HepG2 (cell line): ENCODE data around the gene NEK5. TPM values are rescaled to one million over a fixed set of nuclear protein-coding genes. Genes with fewer than 3 reads are reported as not detected.

Experiments
- ATAC-seq: fragments of 200-7000 bp; cut with Tn5 transposase; 3 replicates; pipeline ENCODE4 v1.9.1; 2020; ENCODE audit warnings: mild to moderate bottlenecking, moderate library complexity
- BruUV-seq: library from RNA; stranded (reverse); fragments of 400-500 nt; replicated peaks from 2 replicates; lab custom pipeline; 2021; lab: Mats Ljungman, UMichigan
- CTCF ChIA-PET: fragments of 300-600 bp; formaldehyde crosslinking; extraction: SDS; loops from one replicate; lab custom pipeline; 2021; ENCODE audit warnings: low total read pairs, inconsistent platforms, low intra/inter-chr PET ratio; lab: Yijun Ruan, JAX
- POLR2A ChIA-PET: fragments of 350-600 bp; sonication (Branson Sonifier 250); formaldehyde crosslinking; loops from one replicate; lab custom pipeline; 2020; ENCODE audit warnings: antibody characterized with exemption, inconsistent platforms; lab: Yijun Ruan, JAX
- DNase-seq: peaks from one replicate; pipeline ENCODE4 v3.0.0-alpha.2; 2015; ENCODE audit warnings: low spot score
- FAIRE-seq: peaks from 3 replicates; lab custom pipeline; 2011; peaks lifted over from hg19 to GRCh38; lab: Jason Lieb, UNC
- H2AFZ ChIP-seq: one replicate; pipeline ENCODE4 v1.6.1; 2011; ENCODE audit warnings: low read length, inconsistent platforms
- H3K27ac ChIP-seq: fragments of 300-600 bp; 3 replicates; pipeline ENCODE4 v1.8.0; 2011; ENCODE audit warnings: mixed run types, mild to moderate bottlenecking, mixed read lengths, low read length, inconsistent platforms; ENCODE audit not compliant: insufficient read depth; ENCODE audit errors: extremely low read length
- H3K27me3 ChIP-seq, 2 experiments: fragments of 200-600 bp in 1 of 2; 2 replicates in 1 of 2; 3 replicates in 1 of 2; pipeline versions ENCODE4 v1.6.0 to v1.8.0; 2011; ENCODE audit warnings: low read length in 2 of 2, mild to moderate bottlenecking in 2 of 2, moderate library complexity in 2 of 2, inconsistent platforms in 1 of 2; ENCODE audit not compliant: insufficient read depth in 2 of 2, control insufficient read depth in 1 of 2
- H3K36me3 ChIP-seq, 2 experiments: fragments of 200-600 bp in 1 of 2; replicated peaks in 1 of 2; 2 replicates in 1 of 2; 3 replicates in 1 of 2; pipeline versions ENCODE4 v1.5.1 to v1.8.0; 2011; ENCODE audit warnings: low read length in 2 of 2, inconsistent platforms in 1 of 2; ENCODE audit not compliant: insufficient read depth in 2 of 2, control insufficient read depth in 1 of 2
- H3K4me1 ChIP-seq: 2 replicates; pipeline ENCODE4 v1.5.1; 2012; ENCODE audit warnings: low read length, inconsistent platforms; ENCODE audit not compliant: insufficient read depth
- H3K4me2 ChIP-seq: 2 replicates; pipeline ENCODE4 v1.6.0; 2011; ENCODE audit warnings: low read depth, low read length, inconsistent platforms
- H3K4me3 ChIP-seq, 3 experiments: fragments of 200-600 bp in 1 of 3; sonication (generic), shearing (Covaris generic) in 1 of 3; replicated peaks in 1 of 3; 2 replicates each; pipeline ENCODE4 v1.5.1; 2011 to 2016; ENCODE audit warnings: low read length in 3 of 3, inconsistent platforms in 2 of 3, low read depth in 2 of 3, mild to moderate bottlenecking in 2 of 3, control low read depth in 1 of 3, mixed read lengths in 1 of 3; ENCODE audit not compliant: insufficient read depth in 1 of 3
- H3K79me2 ChIP-seq: one replicate; pipeline ENCODE4 v1.6.1; 2011; ENCODE audit warnings: low read length, inconsistent platforms; ENCODE audit not compliant: insufficient read depth
- H3K9ac ChIP-seq: 2 replicates; pipeline ENCODE4 v1.6.0; 2011; ENCODE audit warnings: mild to moderate bottlenecking, low read depth, low read length, inconsistent platforms; ENCODE audit not compliant: insufficient read depth
- H3K9me3 ChIP-seq: 2 replicates; pipeline ENCODE4 v1.5.1; 2012; ENCODE audit warnings: mild to moderate bottlenecking, low read length
- H4K20me1 ChIP-seq: 2 replicates; pipeline ENCODE4 v1.6.0; 2011; ENCODE audit warnings: inconsistent platforms, mild to moderate bottlenecking, low read length, moderate library complexity; ENCODE audit not compliant: insufficient read depth
- DR1 ChIP-seq: sonication (generic); formaldehyde crosslinking; IDR thresholded peaks from 2 replicates; pipeline ENCODE4 v1.8.0; 2021; ENCODE audit warnings: mild to moderate bottlenecking, missing genetic modification reagents, inconsistent platforms
- FIP1L1 ChIP-seq: fragments of 200-400 bp; formaldehyde crosslinking; IDR thresholded peaks from 2 replicates; pipeline ENCODE4 v1.6.1; 2018; ENCODE audit warnings: low read depth, mild to moderate bottlenecking, low read length, moderate library complexity, borderline replicate concordance; ENCODE audit not compliant: insufficient read depth
- KLF6 ChIP-seq: IDR thresholded peaks from 2 replicates; pipeline ENCODE4 v1.8.0; 2016; ENCODE audit warnings: missing biosample characterization, missing genetic modification reagents
- KMT2B ChIP-seq: IDR thresholded peaks from 2 replicates; pipeline ENCODE4 v1.6.1; 2016; ENCODE audit warnings: missing genetic modification reagents, missing compliant biosample characterization
- MBD4 ChIP-seq: IDR thresholded peaks from 2 replicates; pipeline ENCODE4 v1.6.1; 2012; ENCODE audit warnings: low read length, inconsistent platforms, borderline replicate concordance
- MYC ChIP-seq: sonication (generic); formaldehyde crosslinking; IDR thresholded peaks from 2 replicates; pipeline ENCODE4 v1.9.0; 2021; ENCODE audit warnings: missing genetic modification reagents, borderline replicate concordance
- PHF20 ChIP-seq: sonication (generic); formaldehyde crosslinking; IDR thresholded peaks from 2 replicates; pipeline ENCODE4 v1.5.0; 2020; ENCODE audit warnings: mild to moderate bottlenecking, missing genetic modification reagents
- PRMT3 ChIP-seq: sonication (generic); formaldehyde crosslinking; IDR thresholded peaks from 2 replicates; pipeline ENCODE4 v1.8.1; 2022; ENCODE audit warnings: low read depth, mild to moderate bottlenecking, moderate library complexity, missing genetic modification reagents, borderline replicate concordance
- SOX6 ChIP-seq, 2 experiments: fragments of 450-650 bp in 1 of 2; sonication (generic) in 1 of 2; formaldehyde crosslinking in 1 of 2; IDR thresholded peaks; 2 replicates each; pipeline versions ENCODE4 v1.4.0 to v1.6.1; 2017 to 2020; ENCODE audit warnings: antibody characterized with exemption in 1 of 2, mild to moderate bottlenecking in 1 of 2, missing genetic modification reagents in 1 of 2
- U2AF2 ChIP-seq: fragments of 200-400 bp; formaldehyde crosslinking; IDR thresholded peaks from 2 replicates; pipeline ENCODE4 v1.6.1; 2017; ENCODE audit warnings: low read depth, mild to moderate bottlenecking, low read length
- XBP1 ChIP-seq: sonication (generic); formaldehyde crosslinking; IDR thresholded peaks from 2 replicates; pipeline ENCODE4 v1.5.0; 2020; ENCODE audit warnings: missing genetic modification reagents
- ZNF235 ChIP-seq: sonication (generic); formaldehyde crosslinking; IDR thresholded peaks from 2 replicates; pipeline ENCODE4 v1.8.1; 2023; ENCODE audit warnings: mild to moderate bottlenecking, missing genetic modification reagents, borderline replicate concordance
- ZNF605 ChIP-seq: sonication (generic); formaldehyde crosslinking; IDR thresholded peaks from 2 replicates; pipeline ENCODE4 v1.8.0; 2022; ENCODE audit warnings: mild to moderate bottlenecking, missing genetic modification reagents
- ZNF644 ChIP-seq: IDR thresholded peaks from 2 replicates; pipeline ENCODE4 v1.6.1; 2016; ENCODE audit warnings: low read depth
- WGBS: methylation state at CpG from one replicate; pipeline ENCODE4 v1.1.6; 2017; ENCODE audit warnings: low lambda C conversion rate; 5-methylcytosine and 5-hydroxymethylcytosine counted together
- in situ Hi-C: cut with HindIII; loops from 2 replicates; pipeline ENCODE4 v1.10.0; 2017; ENCODE audit warnings: low pct_unique_long_range_greater_than_20kb; ENCODE audit not compliant: extremely low pct_ligation_motif_present
- intact Hi-C: fragments of 100-400 bp; cut with micrococcal nuclease; formaldehyde crosslinking; loops from one replicate; pipeline ENCODE4 v1.10.0; 2022; ENCODE audit not compliant: unreplicated experiment
- polyA plus RNA-seq, 8 experiments: library from polyadenylated mRNA; depleted of rRNA in 3 of 8; stranded (reverse) in 7 of 8; unstranded in 1 of 8; fragments of >200 nt; fragmentation: Illumina TruSeq in 4 of 8; extraction: Trizol in 4 of 8; gene quantifications; 2 replicates each; pipeline versions ENCODE4 v1.2.1 to v1.2.3, GENCODE V29; 2011 to 2016; ENCODE audit warnings: low read depth in 4 of 8, missing spikeins in 1 of 8, mixed read lengths in 1 of 8; ENCODE audit not compliant: insufficient read depth in 1 of 8
- total RNA-seq, 5 experiments: library from RNA; depleted of rRNA; stranded (reverse); fragments of >200 nt; fragmentation: Illumina TruSeq; extraction: Trizol; gene quantifications; 2 replicates each; pipeline ENCODE4 v1.2.3, GENCODE V29; 2016; ENCODE audit warnings: low read depth in 1 of 5
- TF ChIP-seq, protein P1 (sequence below): sonication (generic); formaldehyde crosslinking; IDR thresholded peaks from 2 replicates; pipeline ENCODE4 v1.9.0; 2022; ENCODE audit warnings: low read depth, missing genetic modification reagents
- TF ChIP-seq, protein P2 (sequence below): sonication (generic); formaldehyde crosslinking; IDR thresholded peaks from 2 replicates; pipeline ENCODE4 v1.8.1; 2023; ENCODE audit warnings: mild to moderate bottlenecking, missing genetic modification reagents
- TF ChIP-seq, protein P3 (sequence below): sonication (generic); formaldehyde crosslinking; IDR thresholded peaks from 2 replicates; pipeline ENCODE4 v1.5.0; 2020; ENCODE audit warnings: missing genetic modification reagents
- TF ChIP-seq, protein P4 (sequence below): sonication (generic); formaldehyde crosslinking; IDR thresholded peaks from 2 replicates; pipeline ENCODE4 v1.8.0; 2022; ENCODE audit warnings: mild to moderate bottlenecking, missing genetic modification reagents, moderate library complexity

Gene NEK5
- total and polyA plus RNA-seq, 2 of the 13 experiments (the other 11 are each of a cell fraction or from before 2014, with no cell fraction given): 0.12 to 0.22 TPM

DNA sequence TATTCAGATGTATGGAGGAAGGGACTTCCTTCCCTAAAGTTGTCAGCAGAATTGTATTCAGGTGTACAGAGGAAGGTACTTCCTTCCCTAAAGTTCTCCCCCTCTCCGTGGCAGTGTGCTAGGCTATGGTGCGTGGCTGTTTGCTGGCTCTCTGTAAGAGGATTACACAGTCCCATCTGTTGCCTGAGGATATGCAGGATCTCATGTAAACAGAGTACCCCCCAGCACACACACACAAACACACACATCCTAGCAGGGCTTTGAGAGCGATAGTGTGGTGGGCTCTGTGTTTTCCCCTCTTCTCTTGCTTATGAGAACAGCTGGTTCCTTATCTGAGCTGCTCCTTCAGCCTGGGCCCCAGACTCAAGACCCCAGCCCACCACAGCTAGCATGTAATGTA, 10.3 kb downstream of the NEK5 start (continued):
- TF ChIP-seq, protein P1, sequence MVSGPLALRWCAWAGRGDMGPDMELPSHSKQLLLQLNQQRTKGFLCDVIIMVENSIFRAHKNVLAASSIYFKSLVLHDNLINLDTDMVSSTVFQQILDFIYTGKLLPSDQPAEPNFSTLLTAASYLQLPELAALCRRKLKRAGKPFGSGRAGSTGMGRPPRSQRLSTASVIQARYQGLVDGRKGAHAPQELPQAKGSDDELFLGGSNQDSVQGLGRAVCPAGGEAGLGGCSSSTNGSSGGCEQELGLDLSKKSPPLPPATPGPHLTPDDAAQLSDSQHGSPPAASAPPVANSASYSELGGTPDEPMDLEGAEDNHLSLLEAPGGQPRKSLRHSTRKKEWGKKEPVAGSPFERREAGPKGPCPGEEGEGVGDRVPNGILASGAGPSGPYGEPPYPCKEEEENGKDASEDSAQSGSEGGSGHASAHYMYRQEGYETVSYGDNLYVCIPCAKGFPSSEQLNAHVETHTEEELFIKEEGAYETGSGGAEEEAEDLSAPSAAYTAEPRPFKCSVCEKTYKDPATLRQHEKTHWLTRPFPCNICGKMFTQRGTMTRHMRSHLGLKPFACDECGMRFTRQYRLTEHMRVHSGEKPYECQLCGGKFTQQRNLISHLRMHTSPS (CRISPR knock-in tag): no peak
- no peak for TF ChIP-seq FIP1L1
- no peak for TF ChIP-seq XBP1 (CRISPR knock-in tag)
- no peak for TF ChIP-seq ZNF235 (CRISPR knock-in tag)
- no peak for TF ChIP-seq U2AF2
- no peak for TF ChIP-seq KMT2B
- TF ChIP-seq PHF20 (CRISPR knock-in tag): no peak
- TF ChIP-seq PRMT3: no peak
- TF ChIP-seq, protein P2, sequence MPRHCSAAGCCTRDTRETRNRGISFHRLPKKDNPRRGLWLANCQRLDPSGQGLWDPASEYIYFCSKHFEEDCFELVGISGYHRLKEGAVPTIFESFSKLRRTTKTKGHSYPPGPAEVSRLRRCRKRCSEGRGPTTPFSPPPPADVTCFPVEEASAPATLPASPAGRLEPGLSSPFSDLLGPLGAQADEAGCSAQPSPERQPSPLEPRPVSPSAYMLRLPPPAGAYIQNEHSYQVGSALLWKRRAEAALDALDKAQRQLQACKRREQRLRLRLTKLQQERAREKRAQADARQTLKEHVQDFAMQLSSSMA (CRISPR knock-in tag): no peak

DNA sequence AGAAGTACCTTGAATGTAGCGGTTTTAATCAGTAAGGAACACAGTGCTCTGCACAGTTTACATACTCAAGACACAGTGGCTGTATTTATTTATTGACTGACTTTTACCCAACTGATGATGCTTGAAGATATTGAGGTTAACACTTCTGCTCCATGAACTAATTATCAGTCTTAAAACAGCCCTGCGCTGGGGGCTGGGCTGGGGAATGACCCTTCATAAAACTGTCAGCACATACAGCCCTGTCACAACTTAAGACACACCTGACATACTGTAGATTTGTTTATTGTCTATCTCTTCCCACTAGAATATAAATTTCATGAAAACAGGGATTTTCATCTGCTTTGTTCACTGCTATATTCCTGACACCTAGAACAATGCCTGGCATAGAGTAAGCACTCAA, 10.8 kb downstream of the NEK5 start:
- Histone ChIP-seq H3K27me3 (no peaks in the 10 kb centered on the region), H3K9me3 (no peaks in the 10 kb centered on the region), H3K9ac (no peak overlapping the region), H3K4me2 (no peak overlapping the region), H3K79me2 (no peaks in the 10 kb centered on the region), H2AFZ (no peak overlapping the region), H3K4me1 (peaks cover 42% of the 10 kb centered on the region), H3K36me3 (no peaks in the 10 kb centered on the region), H3K27ac (no peak overlapping the region), H3K4me3 (no peak overlapping the region), H4K20me1 (no peaks in the 10 kb centered on the region)
- FAIRE-seq (no peak), DNase-seq (no peak), ATAC-seq (no peak)
- in situ Hi-C loops: no loop called here
- 69% methylated on average over 2 of the region's 2 CpGs for WGBS
- ChIA-PET POLR2A (no interaction called here), CTCF (no interaction called here)
- intact Hi-C loops: no loop called here
- BruUV-seq: no TSS peak
- TF ChIP-seq, protein P3, sequence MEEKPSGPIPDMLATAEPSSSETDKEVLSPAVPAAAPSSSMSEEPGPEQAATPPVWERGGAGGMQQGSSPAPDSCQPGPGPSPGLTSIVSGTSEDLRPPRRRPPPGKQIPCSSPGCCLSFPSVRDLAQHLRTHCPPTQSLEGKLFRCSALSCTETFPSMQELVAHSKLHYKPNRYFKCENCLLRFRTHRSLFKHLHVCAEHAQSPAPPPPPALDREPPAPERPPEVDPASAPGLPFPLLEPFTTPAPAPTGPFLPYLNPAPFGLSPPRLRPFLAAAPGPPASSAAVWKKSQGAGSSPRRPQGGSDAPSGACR (CRISPR knock-in tag): no peak
- TF ChIP-seq, protein P4, sequence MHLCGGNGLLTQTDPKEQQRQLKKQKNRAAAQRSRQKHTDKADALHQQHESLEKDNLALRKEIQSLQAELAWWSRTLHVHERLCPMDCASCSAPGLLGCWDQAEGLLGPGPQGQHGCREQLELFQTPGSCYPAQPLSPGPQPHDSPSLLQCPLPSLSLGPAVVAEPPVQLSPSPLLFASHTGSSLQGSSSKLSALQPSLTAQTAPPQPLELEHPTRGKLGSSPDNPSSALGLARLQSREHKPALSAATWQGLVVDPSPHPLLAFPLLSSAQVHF (CRISPR knock-in tag): no peak
- TF ChIP-seq DR1: no peak
- no peak for TF ChIP-seq ZNF605
- TF ChIP-seq MBD4: no peak
- TF ChIP-seq SOX6 (IDR thresholded peaks at IDR 0.05): no peak
- TF ChIP-seq SOX6 (CRISPR knock-in tag; IDR thresholded peaks at IDR 0.05): no peak
- TF ChIP-seq KLF6 (CRISPR knock-in tag): no peak
- no peak for TF ChIP-seq MYC (CRISPR knock-in tag)
- no peak for TF ChIP-seq ZNF644 (CRISPR knock-in tag)
